ENCODE measurements around the gene VKORC1L1.
"Not testable (repeated sequence)": the region's sequence is repeated elsewhere in the genome, so short reads cannot be mapped to it uniquely, and the experiment has no call there.

Gene VKORC1L1

GRCh38 chr7:65872776-65873581, at the start of gene VKORC1L1:
TSS of gene VKORC1L1 (plus strand) at chr7:65873074. CDS start at chr7:65873372, 298 bp downstream.
- DNase-seq: peak; percentile 23

GRCh38 chr7:65827366-65827765, 45.5 kb upstream of the VKORC1L1 start:
- no peak for DNase-seq

GRCh38 chr7:65832281-65832680, 40.6 kb upstream of the VKORC1L1 start:
- DNase-seq: no peak

- not testable (repeated sequence) for DNase-seq
Measured at GRCh38 chr7:65836684-65837083, 36.2 kb upstream of the VKORC1L1 start.

GRCh38 chr7:65837541-65837956, 35.3 kb upstream of the VKORC1L1 start:
- not testable (repeated sequence) for DNase-seq

- DNase-seq: no peak
Measured at GRCh38 chr7:65839846-65840245, 33.0 kb upstream of the VKORC1L1 start.

GRCh38 chr7:65840446-65840845, 32.4 kb upstream of the VKORC1L1 start:
- no peak for DNase-seq

GRCh38 chr7:65843616-65844015, 29.3 kb upstream of the VKORC1L1 start:
- not testable (repeated sequence) for DNase-seq

- DNase-seq: no peak
Measured at GRCh38 chr7:65846008-65846570, 26.8 kb upstream of the VKORC1L1 start.

- DNase-seq: not testable (repeated sequence)
Measured at GRCh38 chr7:65853426-65853825, 19.4 kb upstream of the VKORC1L1 start.

- DNase-seq: not testable (repeated sequence)
Measured at GRCh38 chr7:65853892-65854291, 19.0 kb upstream of the VKORC1L1 start.

- DNase-seq: not testable (repeated sequence)
Measured at GRCh38 chr7:65857321-65857894, 15.5 kb upstream of the VKORC1L1 start.

GRCh38 chr7:65858660-65859059, 14.2 kb upstream of the VKORC1L1 start:
- DNase-seq: not testable (repeated sequence)

GRCh38 chr7:65866244-65866643, 6.6 kb upstream of the VKORC1L1 start:
- not testable (repeated sequence) for DNase-seq

GRCh38 chr7:65867681-65868080, 5.2 kb upstream of the VKORC1L1 start:
- DNase-seq: not testable (repeated sequence)

GRCh38 chr7:65869312-65869711, 3.6 kb upstream of the VKORC1L1 start:
- not testable (repeated sequence) for DNase-seq

- not testable (repeated sequence) for DNase-seq
Measured at GRCh38 chr7:65871451-65871850, 1.4 kb upstream of the VKORC1L1 start.

- not testable (repeated sequence) for DNase-seq
Measured at GRCh38 chr7:65873582-65874193, 814 bp downstream of the VKORC1L1 start.

GRCh38 chr7:65875715-65876114, 2.8 kb downstream of the VKORC1L1 start:
- not testable (repeated sequence) for DNase-seq

GRCh38 chr7:65879292-65880153, 6.6 kb downstream of the VKORC1L1 start:
- DNase-seq: not testable (repeated sequence)

GRCh38 chr7:65880242-65880641, 7.4 kb downstream of the VKORC1L1 start:
- DNase-seq: not testable (repeated sequence)

- not testable (repeated sequence) for DNase-seq
Measured at GRCh38 chr7:65884983-65885382, 12.1 kb downstream of the VKORC1L1 start.
